ENCODE results near the gene PDSS1. TPM values are rescaled to one million over a fixed set of nuclear protein-coding genes. Genes with fewer than 3 reads are reported as not detected.

The PDSS1 gene
- total RNA-seq, 1 donor from 2014 or later = 7.9 TPM

DNA sequence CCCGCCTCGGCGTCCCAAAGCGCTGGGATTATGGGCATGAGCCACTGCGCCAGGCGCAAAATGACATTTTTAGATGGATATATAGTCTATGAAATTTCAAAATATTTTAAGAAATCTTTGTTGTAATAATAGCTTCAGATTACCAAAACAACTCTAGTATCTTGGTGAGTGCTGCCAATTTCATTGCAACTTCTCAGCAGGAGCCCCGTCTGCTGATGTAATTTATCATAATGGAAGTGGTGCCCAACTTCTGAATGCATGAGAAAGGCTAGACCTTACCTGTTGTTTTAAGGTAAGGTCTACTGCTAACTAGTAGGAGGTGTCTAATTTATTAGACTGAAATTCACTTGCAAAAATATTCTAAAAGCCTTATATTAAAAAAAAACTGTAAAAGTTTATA lies 20.0 kb downstream of the PDSS1 start:
- Histone ChIP-seq H3K4me3 (ENCODE audit: low read depth, low read length) (no peak overlapping the region), H3K36me3 (ENCODE audit: control insufficient read depth, insufficient read depth, low read length) (no peaks in the 10 kb centered on the region), H3K27me3 (ENCODE audit: control insufficient read depth, insufficient read depth, low read length) (no peaks in the 10 kb centered on the region)
- TF ChIP-seq, protein P1, sequence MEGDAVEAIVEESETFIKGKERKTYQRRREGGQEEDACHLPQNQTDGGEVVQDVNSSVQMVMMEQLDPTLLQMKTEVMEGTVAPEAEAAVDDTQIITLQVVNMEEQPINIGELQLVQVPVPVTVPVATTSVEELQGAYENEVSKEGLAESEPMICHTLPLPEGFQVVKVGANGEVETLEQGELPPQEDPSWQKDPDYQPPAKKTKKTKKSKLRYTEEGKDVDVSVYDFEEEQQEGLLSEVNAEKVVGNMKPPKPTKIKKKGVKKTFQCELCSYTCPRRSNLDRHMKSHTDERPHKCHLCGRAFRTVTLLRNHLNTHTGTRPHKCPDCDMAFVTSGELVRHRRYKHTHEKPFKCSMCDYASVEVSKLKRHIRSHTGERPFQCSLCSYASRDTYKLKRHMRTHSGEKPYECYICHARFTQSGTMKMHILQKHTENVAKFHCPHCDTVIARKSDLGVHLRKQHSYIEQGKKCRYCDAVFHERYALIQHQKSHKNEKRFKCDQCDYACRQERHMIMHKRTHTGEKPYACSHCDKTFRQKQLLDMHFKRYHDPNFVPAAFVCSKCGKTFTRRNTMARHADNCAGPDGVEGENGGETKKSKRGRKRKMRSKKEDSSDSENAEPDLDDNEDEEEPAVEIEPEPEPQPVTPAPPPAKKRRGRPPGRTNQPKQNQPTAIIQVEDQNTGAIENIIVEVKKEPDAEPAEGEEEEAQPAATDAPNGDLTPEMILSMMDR (IDR thresholded peaks at IDR 0.05; ENCODE audit: insufficient read depth, low read length, poor library complexity, severe bottlenecking) = no peak
- no peak for DNase-seq (ENCODE audit: low read depth)

DNA sequence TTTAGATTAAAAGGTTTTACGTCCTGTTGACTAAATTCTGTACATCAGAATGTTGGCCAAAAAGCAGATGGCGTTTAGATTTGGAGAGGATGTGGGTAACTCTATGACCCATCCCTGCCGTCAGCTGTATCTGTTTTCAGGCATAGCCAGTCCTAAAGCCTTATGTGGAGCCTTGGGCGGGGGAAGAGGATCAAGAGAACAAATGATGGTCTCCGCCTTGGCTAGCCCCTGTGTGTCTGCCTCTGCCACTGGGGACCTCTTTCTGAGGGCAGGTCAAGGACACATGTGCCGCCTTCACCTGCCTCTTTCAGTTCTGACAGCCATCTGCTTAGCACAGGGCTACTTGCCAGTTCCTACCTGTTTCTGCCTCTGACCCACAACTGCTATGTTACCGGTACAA lies 24.1 kb downstream of the PDSS1 start:
- H3K4me3 ChIP-seq (ENCODE audit: low read depth, low read length) = no peak overlapping the region
- no peaks in the 10 kb centered on the region for H3K36me3 ChIP-seq (ENCODE audit: control insufficient read depth, insufficient read depth, low read length)
- H3K27me3 ChIP-seq (ENCODE audit: control insufficient read depth, insufficient read depth, low read length) = no peaks in the 10 kb centered on the region
- TF ChIP-seq, protein P1 (IDR thresholded peaks at IDR 0.05; ENCODE audit: insufficient read depth, low read length, poor library complexity, severe bottlenecking) = no peak
- DNase-seq (ENCODE audit: low read depth) = no peak

DNA sequence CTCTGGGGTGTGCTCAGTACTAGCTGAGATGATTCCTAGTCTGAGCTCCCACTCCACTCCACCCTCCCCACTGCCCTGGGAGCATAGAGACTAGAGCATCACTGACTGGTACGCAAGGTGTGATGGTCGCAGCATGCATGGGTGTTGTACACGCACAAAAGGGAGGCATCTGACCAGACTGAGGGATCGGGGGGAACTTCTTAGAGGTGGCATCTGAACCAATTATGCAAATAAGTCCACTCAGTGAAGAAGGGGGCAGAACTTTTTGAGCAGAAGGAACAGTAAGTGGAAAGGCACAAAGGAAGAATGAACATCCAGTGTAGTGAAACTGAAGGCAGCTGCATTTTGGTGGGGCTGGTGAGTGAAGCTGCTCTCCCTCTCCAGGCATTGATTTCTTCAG lies 25.5 kb downstream of the PDSS1 start:
- Histone ChIP-seq H3K27me3 (ENCODE audit: control insufficient read depth, insufficient read depth, low read length) (no peaks in the 10 kb centered on the region), H3K36me3 (ENCODE audit: control insufficient read depth, insufficient read depth, low read length) (no peaks in the 10 kb centered on the region), H3K4me3 (ENCODE audit: low read depth, low read length) (no peak overlapping the region)
- TF ChIP-seq, protein P1 (IDR thresholded peaks at IDR 0.05; ENCODE audit: insufficient read depth, low read length, poor library complexity, severe bottlenecking) = no peak
- DNase-seq (ENCODE audit: low read depth) = no peak

DNA sequence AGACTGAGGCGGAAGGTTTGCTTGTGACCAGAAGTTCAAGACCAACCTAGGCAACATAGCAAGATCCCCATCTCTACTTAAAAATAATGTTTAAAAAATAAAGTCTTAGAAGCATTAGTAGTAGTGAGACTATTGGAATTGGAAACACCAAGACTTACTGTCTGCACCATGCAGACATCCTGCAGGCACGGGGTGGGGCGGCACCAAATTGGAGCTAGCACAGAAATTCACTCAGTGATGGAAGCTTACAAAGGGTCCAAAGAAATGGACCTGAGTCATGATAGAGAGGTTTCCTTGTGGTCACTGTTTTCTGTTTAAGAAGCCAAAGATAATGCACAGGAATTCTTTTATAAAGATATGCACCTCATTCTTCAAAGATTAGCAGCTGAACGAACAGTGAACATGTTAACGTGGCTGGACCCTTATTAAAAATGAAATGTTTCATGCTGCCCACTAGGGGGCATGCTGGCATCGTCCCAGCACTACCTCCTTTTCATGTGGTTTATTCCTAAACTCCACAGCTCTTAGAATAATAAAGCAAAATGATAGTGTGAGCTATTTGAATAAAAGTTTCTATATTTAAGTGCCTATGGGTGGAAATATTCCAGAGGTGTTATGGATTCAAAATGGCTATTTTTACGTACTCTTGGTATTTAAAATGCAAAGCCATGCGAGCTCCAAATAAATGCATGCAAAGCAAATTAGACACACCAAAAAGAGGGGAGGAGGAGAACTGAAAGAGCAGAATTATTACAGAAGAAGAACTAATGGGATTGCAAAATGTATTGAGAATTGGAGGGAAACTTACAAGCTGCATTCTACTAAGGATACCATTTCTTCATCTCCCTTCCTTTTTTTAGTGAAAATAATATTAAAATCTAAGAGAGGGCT lies 28.6 kb downstream of the PDSS1 start:
- TF ChIP-seq, protein P1 (IDR thresholded peaks at IDR 0.05; ENCODE audit: insufficient read depth, low read length, poor library complexity, severe bottlenecking) = peak; percentile 74
- Histone ChIP-seq H3K27me3 (ENCODE audit: control insufficient read depth, insufficient read depth, low read length) (no peaks in the 10 kb centered on the region), H3K4me3 (ENCODE audit: low read depth, low read length) (no peak overlapping the region), H3K36me3 (ENCODE audit: control insufficient read depth, insufficient read depth, low read length) (no peaks in the 10 kb centered on the region)
- peak; percentile 9 for DNase-seq (ENCODE audit: low read depth)

DNA sequence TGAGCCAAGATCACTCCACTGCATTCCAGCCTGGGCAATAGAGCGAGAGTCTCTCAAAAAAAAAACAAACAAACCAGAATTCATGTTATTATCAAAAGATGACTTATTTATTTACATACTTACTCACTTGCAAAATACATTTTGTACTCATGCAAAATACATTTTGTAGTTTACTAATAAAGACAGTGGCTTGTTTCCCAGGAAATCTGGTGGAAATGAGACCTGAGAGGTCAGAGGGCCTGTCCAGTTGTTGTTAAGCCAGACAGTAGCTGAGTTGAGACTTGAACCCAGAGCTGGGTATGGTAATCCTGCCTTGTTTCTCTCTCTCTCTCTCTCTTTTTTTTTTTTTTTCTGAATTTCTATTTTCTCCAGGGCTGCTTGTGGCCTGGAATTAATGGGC lies 29.5 kb downstream of the PDSS1 start:
- TF ChIP-seq, protein P1 (IDR thresholded peaks at IDR 0.05; ENCODE audit: insufficient read depth, low read length, poor library complexity, severe bottlenecking) = no peak
- Histone ChIP-seq H3K27me3 (ENCODE audit: control insufficient read depth, insufficient read depth, low read length) (no peaks in the 10 kb centered on the region), H3K4me3 (ENCODE audit: low read depth, low read length) (no peak overlapping the region), H3K36me3 (ENCODE audit: control insufficient read depth, insufficient read depth, low read length) (no peaks in the 10 kb centered on the region)
- no peak for DNase-seq (ENCODE audit: low read depth)

DNA sequence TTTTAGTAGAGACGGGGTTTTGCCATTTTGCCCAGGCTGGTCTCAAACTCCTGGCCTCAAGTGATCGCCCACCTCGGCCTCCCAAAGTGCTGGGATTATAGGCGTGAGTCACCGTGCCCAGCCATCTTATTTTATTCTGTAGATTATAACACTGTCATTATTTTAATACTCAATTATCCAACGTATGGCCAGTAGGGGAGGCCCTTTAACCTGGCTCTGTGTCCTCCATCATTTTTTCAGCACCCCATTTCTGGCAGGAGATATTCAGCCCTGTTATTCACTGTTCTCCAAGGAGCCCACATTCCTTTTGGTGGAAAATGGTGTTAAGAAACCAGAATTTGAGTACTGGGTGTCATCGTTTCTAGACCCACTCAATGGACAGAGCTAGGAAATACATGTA lies 31.5 kb downstream of the PDSS1 start:
- TF ChIP-seq, protein P1 (IDR thresholded peaks at IDR 0.05; ENCODE audit: insufficient read depth, low read length, poor library complexity, severe bottlenecking) = no peak
- no peak for DNase-seq (ENCODE audit: low read depth)
- H3K36me3 ChIP-seq (ENCODE audit: control insufficient read depth, insufficient read depth, low read length) = no peaks in the 10 kb centered on the region

More for the DNA sequence above, 31.5 kb downstream of the PDSS1 start:
- Histone ChIP-seq H3K27me3 (ENCODE audit: control insufficient read depth, insufficient read depth, low read length) (no peaks in the 10 kb centered on the region), H3K4me3 (ENCODE audit: low read depth, low read length) (no peak overlapping the region)

All from kidney epithelial cell (primary cell).